Measurements from ENCODE around the gene ZFYVE19. TPM values are rescaled to one million over a fixed set of nuclear protein-coding genes. Genes with fewer than 3 reads are reported as not detected.

Gene ZFYVE19
- total RNA-seq, 1 experiment from 2014 or later: 32.6 TPM

DNA sequence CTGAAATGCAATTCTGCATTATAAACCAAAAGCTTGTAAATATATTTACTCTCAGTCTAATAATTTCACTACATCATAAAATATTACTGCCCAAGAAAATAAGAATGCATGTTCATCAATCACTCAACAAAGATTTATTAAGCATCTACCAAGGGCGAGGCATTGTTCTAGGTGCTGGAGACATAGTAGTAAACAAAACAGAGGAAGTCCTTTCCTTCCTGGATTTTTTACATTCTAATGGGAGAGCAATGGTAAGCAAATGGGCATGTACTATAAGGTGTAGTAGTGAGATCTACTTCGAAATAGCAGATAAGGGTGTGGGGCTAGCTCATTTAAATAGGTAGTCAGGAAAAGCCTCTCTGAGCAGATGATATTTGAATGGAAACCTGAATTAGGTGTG lies 10.8 kb upstream of the ZFYVE19 start:
- H3K27me3 ChIP-seq (ENCODE audit: insufficient read depth, low read depth): no peaks in the 10 kb centered on the region
- peaks cover 54% of the 10 kb centered on the region for H3K4me1 ChIP-seq (replicated peaks; ENCODE audit: insufficient read depth)
- no peak overlapping the region; the same call in 1 of the 2 replicates for H3K4me3 ChIP-seq
- no peaks in the 10 kb centered on the region for H3K9me3 ChIP-seq (ENCODE audit: insufficient read depth, low read depth)
- BruUV-seq (replicated peaks): no TSS peak
- no peaks in the 10 kb centered on the region for H4K20me1 ChIP-seq (ENCODE audit: insufficient read depth)
- TF ChIP-seq EZH2 (IDR thresholded peaks at IDR 0.05; ENCODE audit: low read depth): no peak
- TF ChIP-seq, protein P1, sequence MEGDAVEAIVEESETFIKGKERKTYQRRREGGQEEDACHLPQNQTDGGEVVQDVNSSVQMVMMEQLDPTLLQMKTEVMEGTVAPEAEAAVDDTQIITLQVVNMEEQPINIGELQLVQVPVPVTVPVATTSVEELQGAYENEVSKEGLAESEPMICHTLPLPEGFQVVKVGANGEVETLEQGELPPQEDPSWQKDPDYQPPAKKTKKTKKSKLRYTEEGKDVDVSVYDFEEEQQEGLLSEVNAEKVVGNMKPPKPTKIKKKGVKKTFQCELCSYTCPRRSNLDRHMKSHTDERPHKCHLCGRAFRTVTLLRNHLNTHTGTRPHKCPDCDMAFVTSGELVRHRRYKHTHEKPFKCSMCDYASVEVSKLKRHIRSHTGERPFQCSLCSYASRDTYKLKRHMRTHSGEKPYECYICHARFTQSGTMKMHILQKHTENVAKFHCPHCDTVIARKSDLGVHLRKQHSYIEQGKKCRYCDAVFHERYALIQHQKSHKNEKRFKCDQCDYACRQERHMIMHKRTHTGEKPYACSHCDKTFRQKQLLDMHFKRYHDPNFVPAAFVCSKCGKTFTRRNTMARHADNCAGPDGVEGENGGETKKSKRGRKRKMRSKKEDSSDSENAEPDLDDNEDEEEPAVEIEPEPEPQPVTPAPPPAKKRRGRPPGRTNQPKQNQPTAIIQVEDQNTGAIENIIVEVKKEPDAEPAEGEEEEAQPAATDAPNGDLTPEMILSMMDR (conservative IDR thresholded peaks at IDR 0.05): no peak
- peaks cover 29% of the 10 kb centered on the region for H3F3A ChIP-seq (ENCODE audit: insufficient read depth, low read depth)
- H3K79me2 ChIP-seq (ENCODE audit: low read depth): peaks cover 25% of the 10 kb centered on the region
- ChIA-PET POLR2A (ENCODE audit: unreplicated experiment) (interaction anchor here (0.6 to 0.7 kb wide), 3 partner anchors 11 to 1695 kb away, joined by 3 to 11 read pairs (median 5); partner anchors contain the start of genes DNAJC17 and ZFYVE19), CTCF (no interaction called here)
- no peak overlapping the region for H2AFZ ChIP-seq
- DNase-seq: peak in 1 of 2 experiments; percentile 63
- no peaks in the 10 kb centered on the region; the same call in 1 of the 2 replicates for H3K36me3 ChIP-seq (ENCODE audit: low read depth)
- intact Hi-C loops (cut with micrococcal nuclease; ENCODE audit: unreplicated experiment): no loop called here
- no peaks in the 10 kb centered on the region for H3K9me2 ChIP-seq (ENCODE audit: insufficient read depth)
- peak overlapping the region; percentile 13; the same call in 1 of the 2 replicates for H3K4me2 ChIP-seq
- H3K27ac ChIP-seq: peak overlapping the region; percentile 54

DNA sequence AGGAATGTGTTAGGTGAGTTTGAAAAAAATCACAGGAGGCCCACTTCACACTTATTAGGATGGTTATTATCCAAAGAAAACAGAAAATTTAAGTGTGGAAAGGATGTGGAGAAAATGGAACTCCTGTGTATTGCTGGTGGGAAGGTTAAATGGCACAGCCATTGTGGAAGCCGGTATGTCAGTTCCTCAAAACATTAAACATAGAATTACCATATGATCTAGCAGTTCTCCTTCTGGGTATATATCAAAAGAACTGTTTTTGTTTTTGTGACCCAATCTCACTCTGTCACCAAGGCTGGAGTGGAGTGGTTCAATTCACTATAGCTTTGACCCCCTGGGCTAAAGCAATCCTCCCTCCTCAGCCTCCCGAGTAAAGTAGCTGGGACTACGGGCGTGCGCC lies 10.4 kb upstream of the ZFYVE19 start:
- CTCF ChIA-PET: no interaction called here
- no peak overlapping the region for H2AFZ ChIP-seq
- peaks cover 29% of the 10 kb centered on the region for H3F3A ChIP-seq (ENCODE audit: insufficient read depth, low read depth)
- peak overlapping the region; percentile 54 for H3K27ac ChIP-seq
- no peaks in the 10 kb centered on the region for H3K27me3 ChIP-seq (ENCODE audit: insufficient read depth, low read depth)
- no peak overlapping the region; the same call in 1 of the 2 replicates for H3K4me3 ChIP-seq
- peaks cover 49% of the 10 kb centered on the region for H3K4me1 ChIP-seq (replicated peaks; ENCODE audit: insufficient read depth)
- H3K9me2 ChIP-seq (ENCODE audit: insufficient read depth): no peaks in the 10 kb centered on the region
- H3K4me2 ChIP-seq: peak overlapping the region; percentile 13; the same call in 1 of the 2 replicates
- TF ChIP-seq, protein P1 (conservative IDR thresholded peaks at IDR 0.05): no peak
- no peak for TF ChIP-seq EZH2 (IDR thresholded peaks at IDR 0.05; ENCODE audit: low read depth)
- H4K20me1 ChIP-seq (ENCODE audit: insufficient read depth): no peaks in the 10 kb centered on the region
- POLR2A ChIA-PET (ENCODE audit: unreplicated experiment): interaction anchor here (0.6 to 0.7 kb wide), 3 partner anchors 11 to 1695 kb away, joined by 3 to 11 read pairs (median 5); partner anchors contain the start of genes DNAJC17 and ZFYVE19
- H3K9me3 ChIP-seq (ENCODE audit: insufficient read depth, low read depth): no peaks in the 10 kb centered on the region
- no peak for DNase-seq
- H3K79me2 ChIP-seq (ENCODE audit: low read depth): peaks cover 21% of the 10 kb centered on the region
- no peaks in the 10 kb centered on the region; the same call in 1 of the 2 replicates for H3K36me3 ChIP-seq (ENCODE audit: low read depth)
- no TSS peak for BruUV-seq (replicated peaks)
- intact Hi-C loops (cut with micrococcal nuclease; ENCODE audit: unreplicated experiment): no loop called here

DNA sequence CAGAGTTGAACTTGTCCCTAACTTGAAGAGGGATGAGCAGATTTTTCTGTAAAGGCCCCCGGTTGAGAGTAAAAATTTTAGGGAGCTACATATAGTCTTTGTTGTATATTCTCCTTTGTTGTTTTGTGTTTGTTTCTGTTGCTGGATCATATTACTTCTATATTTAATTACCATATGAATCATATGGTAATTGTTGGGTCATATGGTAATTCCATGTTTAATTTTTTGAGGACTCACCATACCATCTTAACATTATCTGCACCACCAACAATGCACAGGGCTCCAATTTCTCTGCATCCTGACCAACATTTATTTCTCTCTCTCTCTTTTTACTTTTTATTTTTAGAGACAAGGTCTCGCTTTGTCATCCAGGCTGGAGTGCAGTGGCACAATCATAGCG lies 7.4 kb upstream of the ZFYVE19 start:
- Histone ChIP-seq H3K79me2 (ENCODE audit: low read depth) (peaks cover 4% of the 10 kb centered on the region; the same call in 1 of the 2 replicates), H3K27ac (no peak overlapping the region)
- no TSS peak for BruUV-seq (replicated peaks)

More for the DNA sequence above, 7.4 kb upstream of the ZFYVE19 start:
- TF ChIP-seq, protein P1 (conservative IDR thresholded peaks at IDR 0.05): no peak
- no peak for TF ChIP-seq EZH2 (IDR thresholded peaks at IDR 0.05; ENCODE audit: low read depth)
- Histone ChIP-seq H4K20me1 (ENCODE audit: insufficient read depth) (no peaks in the 10 kb centered on the region), H3K4me3 (no peak overlapping the region), H3K4me2 (no peak overlapping the region), H3K9me3 (ENCODE audit: insufficient read depth, low read depth) (no peaks in the 10 kb centered on the region), H3K27me3 (ENCODE audit: insufficient read depth, low read depth) (no peaks in the 10 kb centered on the region), H3K36me3 (ENCODE audit: low read depth) (no peaks in the 10 kb centered on the region; the same call in 1 of the 2 replicates), H2AFZ (no peak overlapping the region), H3K4me1 (replicated peaks; ENCODE audit: insufficient read depth) (peaks cover 19% of the 10 kb centered on the region), H3F3A (ENCODE audit: insufficient read depth, low read depth) (peaks cover 9% of the 10 kb centered on the region; the same call in 1 of the 2 replicates), H3K9me2 (ENCODE audit: insufficient read depth) (no peaks in the 10 kb centered on the region)
- intact Hi-C loops (cut with micrococcal nuclease; ENCODE audit: unreplicated experiment): no loop called here
- DNase-seq: no peak
- ChIA-PET POLR2A (ENCODE audit: unreplicated experiment) (interaction anchor here (0.6 kb wide), 1 partner anchor 954 kb away, joined by 3 read pairs; no protein-coding TSS in a partner anchor), CTCF (interaction anchor here (0.7 kb wide), 1 partner anchor 30 kb away, joined by 8 read pairs; no protein-coding TSS in a partner anchor)
